ENCODE measurements around the gene DNAH2.

GRCh38 chr17:7747635-7748071, 30.1 kb downstream of the DNAH2 start:
- TF ChIP-seq ZNF264 (CRISPR knock-in tag; IDR thresholded peaks at IDR 0.05) (no peak), FUBP1 (CRISPR knock-in tag; IDR thresholded peaks at IDR 0.05; ENCODE audit: borderline replicate concordance) (no peak), CTCF (CRISPR knock-in tag; IDR thresholded peaks at IDR 0.05) (no peak), SIN3A (IDR thresholded peaks at IDR 0.05; ENCODE audit: borderline replicate concordance, low read depth, low read length) (no peak), ZNF768 (CRISPR knock-in tag; IDR thresholded peaks at IDR 0.05) (no peak), AKAP8 (CRISPR knock-in tag; IDR thresholded peaks at IDR 0.05) (no peak), IRF2 (CRISPR knock-in tag; IDR thresholded peaks at IDR 0.05) (no peak), ZFP91 (CRISPR knock-in tag; IDR thresholded peaks at IDR 0.05; ENCODE audit: borderline replicate concordance) (no peak), SAP130 (CRISPR knock-in tag; IDR thresholded peaks at IDR 0.05; ENCODE audit: low read depth) (no peak)
